Activated T-helper 9 cell treated with anti-CD3 and anti-CD28 coated beads, Interleukin-2, amount 50 U/mL, for 16 hours (primary cell): ENCODE results near the gene SERINC5.
A peak's percentile ranks its signal among the peaks of the same experiment; 100 is the strongest.
"Not testable (repeated sequence)": the region's sequence is repeated elsewhere in the genome, so short reads cannot be mapped to it uniquely, and the experiment has no call there.

Experiments
- DNase-seq: peaks from one replicate; pipeline ENCODE4 v3.0.0-alpha.2; 2020; ENCODE audit warnings: low read depth

The SERINC5 gene

GRCh38 chr5:80195837-80196400 is 59.9 kb downstream of the SERINC5 start:
- DNase-seq = no peak

GRCh38 chr5:80194468-80194867 is 61.4 kb downstream of the SERINC5 start:
- DNase-seq = no peak

- no peak for DNase-seq
Measured at GRCh38 chr5:80193401-80193800, 62.4 kb downstream of the SERINC5 start.

- DNase-seq = no peak
Measured at GRCh38 chr5:80192507-80193241, 63.2 kb downstream of the SERINC5 start.

- DNase-seq = no peak
Measured at GRCh38 chr5:80191991-80192398, 63.9 kb downstream of the SERINC5 start.

GRCh38 chr5:80191397-80191796 is 64.5 kb downstream of the SERINC5 start:
- no peak for DNase-seq

- DNase-seq = no peak
Measured at GRCh38 chr5:80190960-80191359, 64.9 kb downstream of the SERINC5 start.

GRCh38 chr5:80189701-80190100 is 66.1 kb downstream of the SERINC5 start:
- no peak for DNase-seq

- DNase-seq = no peak
Measured at GRCh38 chr5:80189201-80189600, 66.6 kb downstream of the SERINC5 start.

GRCh38 chr5:80187421-80188090 is 68.3 kb downstream of the SERINC5 start:
- no peak for DNase-seq

GRCh38 chr5:80185535-80185934 is 70.3 kb downstream of the SERINC5 start:
- not testable (repeated sequence) for DNase-seq

GRCh38 chr5:80185095-80185494 is 70.8 kb downstream of the SERINC5 start:
- DNase-seq = no peak

- no peak for DNase-seq
Measured at GRCh38 chr5:80184235-80185023, 71.4 kb downstream of the SERINC5 start.

- not testable (repeated sequence) for DNase-seq
Measured at GRCh38 chr5:80183728-80184234, 72.1 kb downstream of the SERINC5 start.

- DNase-seq = no peak
Measured at GRCh38 chr5:80182809-80183580, 72.9 kb downstream of the SERINC5 start.

- peak; percentile 29 for DNase-seq
Measured at GRCh38 chr5:80181618-80182211, 74.1 kb downstream of the SERINC5 start.

GRCh38 chr5:80177236-80177635 is 78.6 kb downstream of the SERINC5 start:
- DNase-seq = no peak

- DNase-seq = no peak
Measured at GRCh38 chr5:80175337-80175736, 80.5 kb downstream of the SERINC5 start.

- no peak for DNase-seq
Measured at GRCh38 chr5:80174790-80175189, 81.1 kb downstream of the SERINC5 start.

- no peak for DNase-seq
Measured at GRCh38 chr5:80172067-80172695, 83.7 kb downstream of the SERINC5 start.

- DNase-seq = no peak
Measured at GRCh38 chr5:80170117-80170535, 85.7 kb downstream of the SERINC5 start.
